Stimulated activated CD8-positive, alpha-beta memory T cell treated with anti-CD3 and anti-CD28 coated beads, Interleukin-15, amount 100 ng/mL, for 4 hours (primary cell): ENCODE results near the gene STAT2.
"Not testable (repeated sequence)": the region's sequence is repeated elsewhere in the genome, so short reads cannot be mapped to it uniquely, and the experiment has no call there.

Experiments
- DNase-seq, 2 donors: peaks; one replicate each; pipeline ENCODE4 v3.0.0-alpha.2; 2020; ENCODE audit warnings: low read depth in 2 of 2

Gene STAT2

GRCh38 chr12:56359851-56360767 lies at the start of gene STAT2:
Gene STAT2, minus strand, starts transcription at chr12:56360107. Its CDS starts 3,536 bp downstream, at chr12:56356571.
- DNase-seq: peak; percentile 98 to 99

GRCh38 chr12:56408799-56409417 lies 49.0 kb upstream of the STAT2 start:
- no peak for DNase-seq

GRCh38 chr12:56404227-56404626 lies 44.3 kb upstream of the STAT2 start:
- DNase-seq: not testable (repeated sequence)

GRCh38 chr12:56401612-56402011 lies 41.7 kb upstream of the STAT2 start:
- DNase-seq: not testable (repeated sequence)

- DNase-seq: not testable (repeated sequence)
Observed at GRCh38 chr12:56401125-56401524, 41.2 kb upstream of the STAT2 start.

GRCh38 chr12:56399466-56399865 lies 39.6 kb upstream of the STAT2 start:
- not testable (repeated sequence) for DNase-seq

- no peak for DNase-seq
Observed at GRCh38 chr12:56398324-56398723, 38.4 kb upstream of the STAT2 start.

- DNase-seq: no peak
Observed at GRCh38 chr12:56392331-56392730, 32.4 kb upstream of the STAT2 start.

- no peak for DNase-seq
Observed at GRCh38 chr12:56391721-56392120, 31.8 kb upstream of the STAT2 start.

GRCh38 chr12:56389412-56389811 lies 29.5 kb upstream of the STAT2 start:
- no peak for DNase-seq

GRCh38 chr12:56387152-56387736 lies 27.3 kb upstream of the STAT2 start:
- DNase-seq: no peak

GRCh38 chr12:56385873-56386272 lies 26.0 kb upstream of the STAT2 start:
- no peak for DNase-seq

- DNase-seq: no peak
Observed at GRCh38 chr12:56382611-56383010, 22.7 kb upstream of the STAT2 start.

GRCh38 chr12:56377989-56378316 lies 18.0 kb upstream of the STAT2 start:
- DNase-seq: no peak

- no peak for DNase-seq
Observed at GRCh38 chr12:56377310-56377988, 17.5 kb upstream of the STAT2 start.

- DNase-seq: no peak
Observed at GRCh38 chr12:56375598-56376434, 15.9 kb upstream of the STAT2 start.

GRCh38 chr12:56374726-56375597 lies 15.1 kb upstream of the STAT2 start:
- DNase-seq: no peak

- DNase-seq: no peak
Observed at GRCh38 chr12:56373515-56373914, 13.6 kb upstream of the STAT2 start.

- no peak for DNase-seq
Observed at GRCh38 chr12:56366948-56367347, 7.0 kb upstream of the STAT2 start.
